Cerebellar nuclear complex (tissue), 1 donor: Measurements from ENCODE around the gene LAMA4.

ENCODE experiments used
- DNase-seq, 2 experiments: peaks; one replicate each; lab custom pipeline; 2025; lab: John Stamatoyannopoulos, UW

The LAMA4 gene

DNA sequence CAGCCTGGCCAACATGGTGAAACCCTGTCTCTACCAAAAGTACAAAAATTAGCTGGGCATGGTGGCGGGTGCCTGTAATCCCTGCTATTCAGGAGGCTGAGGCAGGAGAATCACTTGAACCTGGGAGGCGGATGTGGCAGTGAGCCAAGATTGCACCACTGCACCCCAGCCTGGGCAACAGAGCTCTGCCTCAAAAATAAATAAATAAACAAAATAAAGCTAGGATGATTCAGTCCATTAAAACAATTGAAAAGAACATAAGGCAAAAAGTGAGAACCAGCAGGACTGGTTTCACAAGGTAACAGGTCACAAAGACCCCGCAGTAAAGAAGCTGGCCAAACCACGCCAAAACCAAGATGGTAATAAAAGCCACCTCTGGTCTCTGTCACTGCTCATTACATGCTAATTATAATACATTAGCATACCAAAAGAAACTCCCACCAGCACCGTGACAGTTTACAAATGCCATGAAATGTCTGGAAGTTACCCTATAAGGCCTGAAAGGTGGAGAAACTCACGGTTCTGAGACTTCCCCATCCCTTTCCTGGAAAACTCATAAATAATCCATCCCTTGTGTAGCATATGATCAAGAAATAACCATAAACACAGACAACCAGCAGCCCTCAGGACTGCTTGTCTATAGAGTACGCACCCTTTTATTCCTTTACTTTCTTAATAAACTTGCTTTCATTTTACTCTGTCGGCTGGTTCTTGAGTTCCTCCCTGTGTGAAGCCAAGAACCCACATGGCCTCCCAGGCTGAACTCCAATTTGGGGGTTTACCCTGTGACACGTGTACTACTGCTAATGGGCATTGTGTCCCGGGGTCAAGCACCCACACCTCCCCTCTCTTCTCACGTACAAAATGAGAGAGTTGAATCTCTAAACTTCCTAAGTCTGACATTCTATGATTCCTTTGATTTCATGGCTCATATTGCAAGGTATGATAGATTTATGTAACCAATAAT is 10.2 kb downstream of the LAMA4 start:
- DNase-seq, result no peak

DNA sequence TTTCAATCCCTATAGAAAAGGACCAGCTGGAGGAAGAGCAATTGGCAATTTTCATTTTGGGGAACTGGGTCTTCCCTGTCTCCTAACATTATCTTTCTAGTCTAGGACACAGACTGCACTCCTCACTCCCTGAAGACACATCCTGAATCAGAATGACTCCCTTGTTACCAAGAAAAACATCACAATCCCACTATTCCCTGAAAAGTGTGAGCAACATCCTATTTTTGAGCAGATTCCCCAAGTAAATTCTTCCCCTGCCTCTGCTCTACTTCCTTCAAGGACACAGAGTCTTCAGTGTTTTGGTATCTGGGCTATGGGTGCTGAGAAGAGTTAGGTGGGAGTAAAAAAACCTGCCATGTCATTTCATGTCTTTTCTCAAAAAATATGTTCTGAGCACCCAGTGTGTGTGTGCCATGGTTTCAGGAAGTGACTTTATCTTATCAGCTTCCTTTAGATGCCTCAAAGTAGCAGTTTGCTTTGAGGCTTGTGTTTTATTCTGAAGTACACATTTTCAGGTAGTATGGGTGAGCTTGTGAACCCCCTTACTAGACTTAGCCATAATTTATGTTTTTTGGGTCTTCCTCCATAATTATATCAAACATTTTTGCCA is 12.4 kb downstream of the LAMA4 start:
- no peak for DNase-seq

- no peak for DNase-seq
Measured at GRCh38 chr6:112237595-112237994, 16.8 kb downstream of the LAMA4 start.

DNA sequence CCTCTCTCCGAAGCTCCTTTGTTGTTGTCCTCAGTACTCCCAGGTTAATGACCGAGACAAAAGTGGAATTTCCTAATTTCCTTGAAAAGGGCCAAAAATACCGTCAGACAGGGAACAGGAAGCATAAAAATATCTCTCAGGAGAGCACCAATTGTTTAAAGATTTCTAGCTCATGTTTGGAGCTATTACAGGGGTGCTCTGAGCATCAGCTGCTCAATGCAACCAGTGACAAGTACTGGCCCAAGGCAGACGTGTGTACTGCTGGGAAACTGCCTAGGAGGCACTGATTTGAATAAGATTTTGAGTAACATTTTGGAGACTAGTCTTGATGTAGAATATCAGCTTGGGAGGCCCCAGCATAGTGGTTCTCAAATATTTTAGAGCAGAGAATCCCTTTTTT is 17.3 kb downstream of the LAMA4 start:
- DNase-seq, result no peak

DNA sequence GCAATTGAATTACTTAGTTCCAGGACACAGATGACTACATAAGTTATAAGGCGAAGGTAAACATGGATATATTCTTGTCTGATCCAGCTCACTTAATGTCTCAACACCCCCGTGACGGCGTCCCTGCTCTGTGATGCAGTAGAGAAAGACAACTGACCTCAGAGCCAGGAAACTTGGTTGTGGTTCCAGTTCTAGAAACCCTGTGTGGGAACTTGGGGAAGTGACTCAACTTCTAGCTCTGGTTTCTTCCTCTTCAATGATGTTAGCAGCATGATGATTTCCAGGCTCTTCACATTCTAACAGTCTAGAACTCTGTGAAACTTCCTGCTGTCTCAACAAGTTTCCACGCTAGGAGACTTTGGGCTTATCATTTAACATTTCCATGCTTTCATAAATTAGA is 18.4 kb downstream of the LAMA4 start:
- no peak for DNase-seq

- no peak for DNase-seq
Measured at GRCh38 chr6:112234601-112235000, 19.8 kb downstream of the LAMA4 start.

- DNase-seq, result no peak
Measured at GRCh38 chr6:112233847-112234246, 20.5 kb downstream of the LAMA4 start.

DNA sequence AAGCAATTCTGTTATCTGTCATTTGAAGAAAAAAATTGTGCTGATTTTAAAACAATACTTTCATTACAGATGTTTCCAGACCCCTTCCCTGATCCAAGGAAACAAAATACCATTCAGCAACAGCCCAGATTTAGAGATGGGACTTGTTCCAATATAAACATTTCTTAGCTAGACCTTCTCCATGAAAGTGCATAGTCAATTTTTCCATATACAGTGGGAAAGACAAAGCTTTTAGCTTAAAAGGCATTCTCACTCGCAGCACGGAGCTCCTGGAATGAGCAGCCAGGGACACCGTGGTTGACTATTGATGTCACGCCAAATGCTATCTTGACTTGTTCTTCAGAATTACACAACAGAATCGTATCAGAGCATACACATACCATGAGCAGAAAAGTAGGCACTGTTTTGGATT is 21.5 kb downstream of the LAMA4 start:
- DNase-seq, result no peak

DNA sequence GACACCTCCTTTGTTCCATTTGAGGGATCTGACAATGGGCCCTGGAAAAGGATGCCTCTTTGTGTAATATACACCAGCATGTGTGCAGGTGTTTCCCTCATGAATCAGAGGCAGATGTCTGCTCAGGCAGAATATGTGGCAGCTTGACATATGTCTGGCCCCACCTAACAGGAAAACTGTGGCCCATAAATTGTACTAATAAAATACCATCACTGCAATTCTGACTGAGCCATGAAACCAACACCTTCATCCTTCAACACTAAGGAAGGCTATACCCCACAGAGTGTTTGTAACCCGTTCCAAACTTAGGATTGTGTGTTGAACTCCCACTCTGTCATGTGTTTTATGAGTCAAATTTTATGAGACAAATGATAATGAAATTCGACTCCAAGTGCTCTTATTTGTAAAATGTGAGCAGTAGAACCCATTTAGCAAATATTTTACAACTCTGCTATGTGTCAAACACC is 22.7 kb downstream of the LAMA4 start:
- DNase-seq, result no peak

DNA sequence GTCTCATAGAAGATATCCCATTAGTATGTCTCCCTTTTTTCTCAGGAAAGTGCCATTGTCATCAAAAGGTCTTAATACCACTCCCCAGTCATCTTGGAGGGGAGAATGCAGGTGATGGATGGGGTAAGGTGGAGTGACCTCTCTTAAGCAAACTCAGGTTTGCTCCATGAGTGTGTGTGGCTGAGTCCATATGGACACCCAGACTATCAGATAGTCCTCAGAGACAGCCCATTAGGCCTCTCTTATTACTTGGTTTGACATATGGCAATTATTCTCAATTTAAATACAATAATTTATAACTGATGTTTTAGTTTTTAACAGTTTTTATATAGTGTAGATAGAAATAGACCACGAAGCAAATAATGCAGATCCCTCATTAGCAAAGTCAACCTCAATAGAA is 23.2 kb downstream of the LAMA4 start:
- DNase-seq, result no peak

GRCh38 chr6:112228480-112229332 is 25.7 kb downstream of the LAMA4 start:
- no peak for DNase-seq

GRCh38 chr6:112227992-112228391 is 26.4 kb downstream of the LAMA4 start:
- no peak for DNase-seq

DNA sequence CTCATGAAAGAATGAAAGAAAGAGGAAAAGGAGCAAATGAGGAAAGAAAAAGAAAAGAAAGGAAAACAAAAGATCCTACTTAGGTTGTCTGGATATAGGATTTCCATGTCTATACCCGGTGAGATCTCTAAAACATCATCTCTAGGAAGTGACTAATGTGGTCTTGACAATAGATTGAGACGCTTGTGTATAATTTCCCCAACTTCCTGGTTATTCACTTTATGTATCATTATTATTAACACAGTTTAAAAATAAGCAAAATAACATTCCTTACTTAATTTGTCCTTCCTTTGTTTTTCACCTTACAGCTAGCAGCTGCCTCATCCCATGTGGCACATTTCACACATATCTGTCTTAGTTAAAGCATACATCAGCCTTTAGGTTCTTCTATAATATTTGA is 27.0 kb downstream of the LAMA4 start:
- no peak for DNase-seq

GRCh38 chr6:112225691-112226090 is 28.7 kb downstream of the LAMA4 start:
- DNase-seq, result no peak

DNA sequence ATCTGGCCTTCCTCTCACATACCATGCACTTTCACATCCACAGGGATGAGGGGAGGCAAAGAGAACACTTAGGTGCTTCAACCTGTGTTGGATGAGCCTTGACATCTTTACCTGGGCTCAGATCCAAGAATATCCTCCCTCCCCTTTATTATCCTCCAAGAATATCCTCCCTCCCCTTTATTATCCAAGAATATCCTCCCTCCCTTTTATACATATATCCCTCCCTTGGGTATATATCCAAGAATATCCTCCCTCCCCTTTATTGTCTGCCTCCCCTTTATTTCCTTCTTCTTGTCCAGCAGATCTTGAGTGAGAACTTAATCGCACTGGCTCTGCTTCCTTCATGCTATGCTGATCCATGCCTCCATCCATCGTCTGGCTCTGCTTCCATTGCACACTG is 30.3 kb downstream of the LAMA4 start:
- no peak for DNase-seq

- DNase-seq, result no peak
Measured at GRCh38 chr6:112223070-112223861, 31.1 kb downstream of the LAMA4 start.

DNA sequence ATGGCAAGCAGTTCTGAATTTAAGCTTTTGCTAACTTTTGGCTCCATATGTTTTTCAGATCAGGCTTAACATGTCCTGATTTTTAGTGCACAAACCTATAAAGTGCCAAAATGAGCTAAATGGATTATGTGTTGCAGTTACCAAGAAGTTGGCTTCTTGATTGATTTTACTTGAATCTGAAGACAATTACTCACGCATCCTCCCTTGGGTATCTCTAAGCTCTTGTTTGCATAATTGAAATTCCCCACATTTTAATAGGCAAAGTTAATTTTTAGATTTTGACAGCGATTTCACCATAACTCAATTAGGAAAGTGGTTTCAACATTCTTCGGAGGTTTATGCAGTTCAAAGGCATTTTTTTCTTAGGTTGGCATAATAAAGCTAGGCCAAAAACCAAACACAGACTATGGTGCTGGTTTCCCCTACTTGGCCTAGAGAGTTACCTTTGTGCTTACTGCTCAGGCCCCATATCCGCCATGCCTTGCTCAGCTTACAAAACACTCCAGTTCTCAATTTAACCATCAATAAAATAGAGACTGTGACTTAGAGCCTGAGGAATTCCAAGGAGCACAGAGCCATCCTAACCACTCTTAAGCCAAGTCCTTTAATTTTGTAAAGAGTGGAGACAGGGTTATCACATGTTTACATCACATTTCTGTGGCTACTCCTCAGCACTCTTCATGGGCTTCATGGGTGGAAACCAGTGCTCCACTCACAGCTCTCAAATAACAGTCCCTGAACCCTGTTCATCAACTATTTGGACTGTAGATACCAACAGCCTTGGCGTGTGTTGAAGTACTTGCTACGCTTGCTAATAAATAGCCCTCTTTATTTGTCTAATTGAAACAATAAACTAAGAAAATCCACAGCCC is 32.1 kb downstream of the LAMA4 start:
- DNase-seq, result no peak

DNA sequence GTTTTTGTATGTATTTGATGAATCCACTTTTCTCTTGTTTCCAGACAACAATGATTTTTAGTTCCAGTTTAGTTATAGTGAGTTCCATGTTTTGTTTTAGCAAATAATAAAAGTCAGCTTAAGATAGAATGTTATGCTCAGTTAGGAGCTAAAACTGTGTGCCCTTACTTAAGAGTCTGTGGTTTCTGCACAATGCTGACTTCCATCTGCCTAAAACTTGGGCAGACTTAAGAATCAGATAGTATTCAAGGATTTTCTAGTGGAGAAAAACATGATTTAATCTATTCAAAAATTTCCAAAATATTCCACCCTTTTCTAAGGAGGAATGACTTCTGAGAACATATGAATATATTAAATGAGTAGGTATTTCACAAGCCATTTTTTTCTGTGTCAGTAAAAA is 32.8 kb downstream of the LAMA4 start:
- DNase-seq, result no peak

DNA sequence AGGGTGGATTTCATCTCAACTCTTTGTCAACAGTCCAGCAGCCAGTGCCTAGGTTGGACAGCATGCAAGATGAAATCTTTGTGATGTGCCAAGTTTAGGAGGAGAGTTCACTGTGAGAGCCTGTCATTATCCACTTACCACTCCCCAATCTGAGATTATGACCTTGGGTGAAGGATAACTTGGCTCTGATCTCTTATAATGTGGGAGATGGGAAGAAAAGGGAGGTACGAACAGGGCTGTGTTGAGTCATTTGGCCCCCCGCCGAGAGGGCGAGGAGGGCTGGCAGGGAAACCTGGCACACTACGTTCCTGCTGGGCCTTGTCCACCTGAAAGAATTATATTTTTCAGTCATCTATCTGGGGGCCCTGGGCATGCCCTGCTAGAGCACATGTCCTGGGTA is 35.8 kb downstream of the LAMA4 start:
- no peak for DNase-seq
